ENCODE results near the gene THADA. TPM values are rescaled to one million over a fixed set of nuclear protein-coding genes. Genes with fewer than 3 reads are reported as not detected.

Gene THADA
- total RNA-seq, 2 donors from 2014 or later, result 14.5 to 16.1 TPM

DNA sequence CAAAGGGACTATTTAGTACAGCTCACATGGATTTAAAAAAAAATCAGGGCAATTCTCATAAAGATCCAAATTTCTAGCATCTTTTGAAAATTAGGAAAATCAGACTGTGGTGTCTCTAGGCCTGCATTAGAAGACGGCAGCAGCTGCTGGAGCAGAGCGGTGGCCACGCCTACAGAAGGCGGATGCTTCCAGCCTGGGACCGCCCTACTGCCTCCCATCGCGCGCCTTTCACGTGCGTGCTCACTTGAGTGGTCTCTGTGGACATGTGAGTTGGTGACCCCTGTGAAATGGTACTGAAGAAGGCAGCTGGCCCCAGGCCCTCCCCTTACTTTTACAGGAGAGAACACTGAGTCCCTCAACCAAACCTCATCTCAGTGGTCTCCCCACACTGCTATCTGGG is 354.3 kb downstream of the THADA start:
- no peaks in the 10 kb centered on the region for H3K36me3 ChIP-seq
- no peaks in the 10 kb centered on the region for H3K4me1 ChIP-seq
- H3K4me3 ChIP-seq, result no peak overlapping the region
- DNase-seq (ENCODE audit: low spot score), result no peak
- TF ChIP-seq, protein P1, sequence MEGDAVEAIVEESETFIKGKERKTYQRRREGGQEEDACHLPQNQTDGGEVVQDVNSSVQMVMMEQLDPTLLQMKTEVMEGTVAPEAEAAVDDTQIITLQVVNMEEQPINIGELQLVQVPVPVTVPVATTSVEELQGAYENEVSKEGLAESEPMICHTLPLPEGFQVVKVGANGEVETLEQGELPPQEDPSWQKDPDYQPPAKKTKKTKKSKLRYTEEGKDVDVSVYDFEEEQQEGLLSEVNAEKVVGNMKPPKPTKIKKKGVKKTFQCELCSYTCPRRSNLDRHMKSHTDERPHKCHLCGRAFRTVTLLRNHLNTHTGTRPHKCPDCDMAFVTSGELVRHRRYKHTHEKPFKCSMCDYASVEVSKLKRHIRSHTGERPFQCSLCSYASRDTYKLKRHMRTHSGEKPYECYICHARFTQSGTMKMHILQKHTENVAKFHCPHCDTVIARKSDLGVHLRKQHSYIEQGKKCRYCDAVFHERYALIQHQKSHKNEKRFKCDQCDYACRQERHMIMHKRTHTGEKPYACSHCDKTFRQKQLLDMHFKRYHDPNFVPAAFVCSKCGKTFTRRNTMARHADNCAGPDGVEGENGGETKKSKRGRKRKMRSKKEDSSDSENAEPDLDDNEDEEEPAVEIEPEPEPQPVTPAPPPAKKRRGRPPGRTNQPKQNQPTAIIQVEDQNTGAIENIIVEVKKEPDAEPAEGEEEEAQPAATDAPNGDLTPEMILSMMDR (IDR thresholded peaks at IDR 0.05), result no peak
- no peaks in the 10 kb centered on the region for H3K27me3 ChIP-seq
- no peaks in the 10 kb centered on the region for H3K9me3 ChIP-seq
- no peak overlapping the region for H3K27ac ChIP-seq

DNA sequence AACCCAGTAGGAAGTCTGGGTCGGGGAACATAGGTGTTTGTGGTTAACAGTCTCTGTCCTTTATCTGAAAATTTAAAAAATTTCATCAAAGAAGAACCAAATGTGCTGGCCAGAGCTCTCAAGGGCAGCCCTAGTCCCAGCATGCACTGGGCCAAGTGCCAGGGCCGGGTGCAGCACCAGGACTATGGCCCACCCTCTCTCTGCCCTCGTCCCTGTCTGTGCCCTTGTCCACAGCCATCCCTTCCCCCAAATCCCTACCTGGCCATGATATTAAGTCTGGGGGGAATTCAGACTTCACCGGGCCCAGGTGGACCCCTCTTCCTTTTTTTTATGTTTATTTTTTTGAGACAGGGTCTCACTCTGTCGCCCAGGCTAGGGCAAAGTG is 355.1 kb downstream of the THADA start:
- Histone ChIP-seq H3K9me3 (no peaks in the 10 kb centered on the region), H3K4me1 (no peaks in the 10 kb centered on the region), H3K27ac (peak overlapping the region; percentile 28 to 45)

DNA sequence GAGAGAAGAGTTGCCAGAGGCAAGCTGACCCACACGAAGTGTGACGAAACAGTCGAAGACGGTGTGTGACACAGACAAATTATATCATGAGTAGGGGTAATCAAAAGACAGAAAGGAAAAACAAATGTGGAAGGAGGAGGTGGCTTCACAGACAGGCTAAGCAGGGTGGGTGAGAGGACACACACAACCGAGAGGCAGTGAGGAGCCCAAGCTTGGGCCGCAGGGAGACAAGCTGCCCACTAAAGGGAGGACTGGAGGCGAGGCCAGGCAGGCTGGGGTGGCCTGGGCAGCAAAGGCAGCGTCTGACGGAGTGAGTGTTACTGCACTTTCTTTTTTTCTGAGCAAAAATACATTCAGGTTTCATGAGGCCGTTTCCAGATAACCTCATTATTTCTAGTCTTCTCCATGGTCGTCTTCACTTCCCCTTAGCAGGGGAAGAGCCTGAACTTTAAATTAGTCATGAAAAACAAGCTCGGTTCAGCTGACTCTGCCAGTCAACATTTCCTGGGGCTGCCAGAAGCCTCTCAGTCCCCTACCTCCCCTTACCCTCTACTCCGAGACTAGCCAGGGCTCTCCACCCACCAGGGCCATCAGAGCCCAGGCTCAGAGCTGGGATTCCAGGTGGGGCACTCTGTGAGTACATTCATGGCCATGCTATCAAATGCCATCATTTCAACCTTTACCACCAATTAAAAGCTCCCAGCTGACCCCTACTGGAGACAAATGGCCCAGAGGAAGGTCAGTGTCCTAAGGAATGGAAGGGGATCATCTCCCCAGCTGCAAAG is 355.7 kb downstream of the THADA start:
- no peak for DNase-seq (ENCODE audit: low spot score)
- no peaks in the 10 kb centered on the region for H3K4me1 ChIP-seq
- TF ChIP-seq, protein P1 (IDR thresholded peaks at IDR 0.05), result no peak
- H3K36me3 ChIP-seq, result no peaks in the 10 kb centered on the region
- no peaks in the 10 kb centered on the region for H3K9me3 ChIP-seq
- H3K27ac ChIP-seq, result peak overlapping the region; percentile 28 to 45
- H3K27me3 ChIP-seq, result no peaks in the 10 kb centered on the region
- no peak overlapping the region for H3K4me3 ChIP-seq

More for the DNA sequence above, 355.1 kb downstream of the THADA start:
- no peaks in the 10 kb centered on the region for H3K27me3 ChIP-seq
- no peak for DNase-seq (ENCODE audit: low spot score)
- TF ChIP-seq, protein P1 (IDR thresholded peaks at IDR 0.05), result no peak
- no peaks in the 10 kb centered on the region for H3K36me3 ChIP-seq
- H3K4me3 ChIP-seq, result no peak overlapping the region

DNA sequence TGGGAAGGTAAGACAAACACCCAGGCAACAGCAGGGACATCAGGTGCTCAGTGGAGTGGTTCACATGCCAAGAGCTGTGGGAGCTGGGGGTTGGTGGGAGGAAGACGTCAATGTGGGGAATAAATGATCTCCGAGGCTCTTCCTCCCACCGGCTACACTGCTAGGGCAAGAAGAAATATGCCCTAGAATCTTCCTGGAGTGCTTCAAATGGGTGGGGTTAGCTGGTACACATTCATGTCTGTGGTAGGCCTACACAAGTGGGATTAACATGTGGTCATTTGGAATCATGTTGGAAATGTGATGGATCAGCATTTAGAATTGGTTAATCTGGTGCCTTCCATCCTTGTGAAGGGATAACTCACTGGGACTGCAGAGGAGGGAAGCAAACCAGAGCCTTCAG is 357.0 kb downstream of the THADA start:
- no peaks in the 10 kb centered on the region for H3K27me3 ChIP-seq
- TF ChIP-seq, protein P1 (IDR thresholded peaks at IDR 0.05), result no peak
- DNase-seq (ENCODE audit: low spot score), result no peak
- no peak overlapping the region for H3K4me3 ChIP-seq
- H3K27ac ChIP-seq, result peak overlapping the region in 1 of 2 donors; percentile 22
- H3K4me1 ChIP-seq, result no peaks in the 10 kb centered on the region
- no peaks in the 10 kb centered on the region for H3K9me3 ChIP-seq
- H3K36me3 ChIP-seq, result no peaks in the 10 kb centered on the region

DNA sequence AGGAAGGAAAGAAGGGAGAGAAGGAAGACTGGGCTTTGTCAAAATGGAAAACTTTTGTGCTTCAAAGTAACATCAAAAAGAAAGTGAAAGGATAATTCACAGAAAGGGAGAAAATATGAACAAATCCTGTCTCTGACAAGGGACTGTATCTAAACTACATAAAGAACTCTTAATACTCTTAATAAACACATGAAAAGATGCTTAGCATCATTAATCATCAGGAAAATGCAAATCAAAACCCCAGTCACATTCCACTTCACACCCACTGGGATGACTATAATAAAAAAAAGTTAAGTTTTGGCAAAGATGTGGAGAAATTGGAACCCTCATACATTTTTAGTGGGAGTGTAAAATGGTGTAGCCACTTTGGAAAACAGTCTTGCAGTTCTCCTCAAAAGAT is 357.7 kb downstream of the THADA start:
- Histone ChIP-seq H3K36me3 (no peaks in the 10 kb centered on the region), H3K27ac (peak overlapping the region in 1 of 2 donors; percentile 22), H3K4me1 (no peaks in the 10 kb centered on the region), H3K27me3 (no peaks in the 10 kb centered on the region), H3K9me3 (no peaks in the 10 kb centered on the region), H3K4me3 (no peak overlapping the region)
- TF ChIP-seq, protein P1 (IDR thresholded peaks at IDR 0.05), result no peak
- no peak for DNase-seq (ENCODE audit: low spot score)

Measured in right atrium auricular region (tissue), 2 donors.